BLaER1 treated with 17β-estradiol and CSF1 and Interleukin-3, amounts not matched to agents 10 nM and 100 nM (cell line): ENCODE measurements around the gene TTK.

Source experiments
- H3K27ac ChIP-seq, 11 experiments: shearing (Covaris generic); formaldehyde crosslinking; 2 replicates each; pipeline ENCODE4 v1.8.1; 2022
- H3K27me3 ChIP-seq, 11 experiments: shearing (Covaris generic); formaldehyde crosslinking; 2 replicates each; pipeline ENCODE4 v1.8.1; 2022
- H3K36me3 ChIP-seq, 11 experiments: shearing (Covaris generic); formaldehyde crosslinking; 2 replicates each; pipeline ENCODE4 v1.8.1; 2022
- H3K4me1 ChIP-seq, 10 experiments: shearing (Covaris generic); formaldehyde crosslinking; 2 replicates each; pipeline ENCODE4 v1.8.1; 2022
- H3K4me2 ChIP-seq, 11 experiments: shearing (Covaris generic); formaldehyde crosslinking; 2 replicates each; pipeline ENCODE4 v1.8.1; 2022
- H3K4me3 ChIP-seq, 10 experiments: shearing (Covaris generic); formaldehyde crosslinking; 2 replicates each; pipeline ENCODE4 v1.8.1; 2022
- H3K9ac ChIP-seq, 11 experiments: shearing (Covaris generic); formaldehyde crosslinking; 2 replicates each; pipeline ENCODE4 v1.8.1; 2022
- H3K9me3 ChIP-seq, 11 experiments: shearing (Covaris generic); formaldehyde crosslinking; replicated peaks in 1 of 11; 2 replicates each; pipeline ENCODE4 v1.8.1; 2022
- H4K20me1 ChIP-seq, 11 experiments: shearing (Covaris generic); formaldehyde crosslinking; 2 replicates each; pipeline ENCODE4 v1.8.1; 2022
- Cebpa-rat ChIP-seq, 11 experiments: shearing (Covaris generic); IDR thresholded peaks; 2 replicates each; pipeline ENCODE4 v1.8.1; 2022

Gene TTK

DNA sequence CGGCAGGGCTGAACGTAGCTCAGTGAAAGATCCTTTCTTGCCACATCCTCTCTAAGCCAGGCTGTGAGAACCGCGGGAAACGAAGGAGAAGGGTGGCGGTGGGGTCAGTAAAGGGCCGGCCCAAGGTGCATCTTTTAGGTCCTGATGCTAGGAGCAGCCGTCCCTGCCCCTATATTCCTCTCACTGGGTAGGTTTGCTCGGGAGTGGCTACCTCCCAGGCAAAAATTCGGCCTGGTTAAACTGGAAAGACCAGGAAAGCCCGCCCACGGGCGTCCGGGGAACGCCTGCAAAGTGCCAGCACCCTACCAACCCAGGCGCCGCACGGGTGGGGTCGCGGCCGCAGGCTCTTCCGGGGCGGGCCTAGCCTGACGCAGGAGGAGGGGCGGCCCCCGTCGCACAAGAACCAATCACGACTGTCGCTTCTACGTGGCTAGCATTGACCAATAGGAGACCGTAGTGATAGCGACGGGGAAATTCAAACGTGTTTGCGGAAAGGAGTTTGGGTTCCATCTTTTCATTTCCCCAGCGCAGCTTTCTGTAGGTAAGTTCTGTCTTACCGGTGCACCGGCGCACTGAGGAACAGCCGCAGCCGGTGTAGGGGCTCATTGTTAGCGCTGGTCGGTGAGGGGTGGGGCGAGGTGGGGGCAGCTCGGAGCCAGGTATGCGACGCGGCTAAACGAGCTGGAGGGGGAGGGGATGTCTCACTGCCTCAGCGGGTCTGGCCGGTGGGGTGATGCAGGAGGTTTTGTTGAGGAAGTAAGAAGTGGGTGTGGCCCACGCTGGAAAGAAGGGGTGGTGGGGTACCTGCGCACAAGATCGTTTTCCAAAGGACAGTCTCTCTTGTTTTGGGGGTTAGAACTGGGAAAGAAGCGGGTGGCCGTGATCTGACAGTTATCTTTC is at the start of gene TTK:
TSS of gene TTK (plus strand) at position 477 of the 900 bp plus-strand sequence. CDS start 1,195 bp downstream, outside the sequence.
- Histone ChIP-seq H3K27me3 (no peaks in the 10 kb centered on the region), H4K20me1 (no peaks in the 10 kb centered on the region), H3K36me3 (peaks cover 0 to 13% (median 0%) of the 10 kb centered on the region in 11 experiments; a peak in 6 of 22 replicates), H3K27ac (peak within 1 kb of the TSS; percentile 61 to 81 (median 73)), H3K4me1 (peaks cover 0 to 20% (median 14%) of the 10 kb centered on the region in 10 experiments; a peak in 15 of 20 replicates), H3K9ac (peak within 1 kb of the TSS; percentile 70 to 80 (median 74)), H3K9me3 (no peaks in the 10 kb centered on the region), H3K4me3 (peak within 1 kb of the TSS; percentile 59 to 76 (median 72)), H3K4me2 (peak within 1 kb of the TSS; percentile 67 to 85 (median 77))
- TF ChIP-seq Cebpa-rat (IDR thresholded peaks at IDR 0.05), result no peak

DNA sequence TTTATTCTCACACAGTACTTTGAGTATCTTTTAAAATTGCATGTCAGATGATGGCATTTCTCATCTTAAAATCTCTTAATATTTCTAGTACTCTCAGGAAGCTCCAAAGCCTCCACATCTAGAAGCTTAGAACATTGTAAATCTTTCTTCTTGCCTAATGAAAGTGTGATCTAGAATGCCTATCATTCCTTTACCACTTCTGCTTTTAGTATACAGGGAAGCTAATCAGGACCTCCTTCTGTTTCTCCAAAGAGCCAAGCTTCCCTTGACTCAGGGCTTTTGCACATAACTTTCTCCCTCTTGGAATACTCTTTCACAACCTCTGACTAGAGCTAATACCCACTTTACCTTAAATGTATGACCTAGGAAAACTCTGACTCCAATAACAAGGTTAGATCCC is 49.6 kb upstream of the TTK start:
- Histone ChIP-seq H3K27me3 (no peaks in the 10 kb centered on the region), H3K9me3 (no peaks in the 10 kb centered on the region), H3K36me3 (no peaks in the 10 kb centered on the region), H3K27ac (no peak overlapping the region), H3K4me1 (no peaks in the 10 kb centered on the region), H3K4me3 (no peak overlapping the region), H3K4me2 (no peak overlapping the region), H4K20me1 (no peaks in the 10 kb centered on the region), H3K9ac (no peak overlapping the region)
- TF ChIP-seq Cebpa-rat (IDR thresholded peaks at IDR 0.05), result no peak

DNA sequence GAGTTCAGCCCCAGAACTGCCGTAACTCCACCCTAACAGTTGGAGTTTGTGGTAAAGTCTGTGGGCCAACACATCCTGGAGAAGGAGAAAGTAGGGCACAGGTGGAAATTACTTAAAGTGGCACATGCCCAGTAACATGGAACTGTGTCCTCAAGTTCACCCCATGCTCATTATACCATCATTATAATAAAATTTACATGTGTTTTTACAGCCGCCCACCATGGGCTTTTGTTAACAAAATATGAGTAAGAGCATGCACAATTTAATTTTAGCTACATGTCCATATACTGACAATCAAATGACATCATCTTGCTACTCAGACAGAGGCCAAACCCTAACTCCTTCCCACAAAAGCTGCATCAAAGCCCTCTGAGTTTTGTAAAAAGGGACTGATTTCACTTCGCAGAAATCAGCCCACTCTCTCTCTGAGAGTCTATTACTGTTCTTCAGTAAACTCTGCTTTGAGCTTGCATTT is 39.8 kb upstream of the TTK start:
- no peak overlapping the region for H3K9ac ChIP-seq
- no peak overlapping the region for H3K4me3 ChIP-seq
- no peaks in the 10 kb centered on the region for H3K9me3 ChIP-seq

DNA sequence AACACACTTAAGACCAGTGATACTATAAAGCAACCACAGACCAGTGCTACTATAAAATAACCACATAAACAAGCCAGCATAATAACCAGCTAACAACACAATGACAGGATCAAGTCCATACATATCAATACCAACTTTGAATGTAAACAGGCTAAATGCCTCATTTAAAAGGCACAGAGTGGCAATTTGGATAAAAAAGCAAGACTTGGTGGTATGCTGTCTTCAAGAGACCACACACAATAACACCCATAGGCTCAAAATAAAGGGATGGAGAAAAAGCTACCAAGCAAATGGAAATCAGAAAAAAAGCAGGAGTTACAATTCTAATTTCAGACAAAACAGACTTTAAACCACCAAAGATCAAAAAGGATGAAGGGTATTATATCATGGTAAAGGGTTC is 37.3 kb upstream of the TTK start:
- no peak overlapping the region for H3K27ac ChIP-seq
- no peaks in the 10 kb centered on the region for H3K36me3 ChIP-seq
- no peak overlapping the region for H3K4me3 ChIP-seq
- peaks cover 0 to 10% (median 0%) of the 10 kb centered on the region in 10 experiments; a peak in 5 of 20 replicates for H3K4me1 ChIP-seq
- no peaks in the 10 kb centered on the region for H3K9me3 ChIP-seq
- no peaks in the 10 kb centered on the region for H4K20me1 ChIP-seq
- H3K9ac ChIP-seq, result no peak overlapping the region
- no peak overlapping the region for H3K4me2 ChIP-seq
- no peaks in the 10 kb centered on the region for H3K27me3 ChIP-seq
- TF ChIP-seq Cebpa-rat (IDR thresholded peaks at IDR 0.05), result no peak

More for the DNA sequence above, 39.8 kb upstream of the TTK start:
- no peak overlapping the region for H3K27ac ChIP-seq
- H3K4me2 ChIP-seq, result peak overlapping the region in 3 of 11 experiments; percentile 12 to 23 (median 21); a peak in 3 of 22 replicates
- no peak for TF ChIP-seq Cebpa-rat (IDR thresholded peaks at IDR 0.05)
- H3K36me3 ChIP-seq, result no peaks in the 10 kb centered on the region
- H3K27me3 ChIP-seq, result no peaks in the 10 kb centered on the region
- no peaks in the 10 kb centered on the region for H4K20me1 ChIP-seq
- peaks cover 0 to 10% (median 0%) of the 10 kb centered on the region in 10 experiments; a peak in 5 of 20 replicates for H3K4me1 ChIP-seq

DNA sequence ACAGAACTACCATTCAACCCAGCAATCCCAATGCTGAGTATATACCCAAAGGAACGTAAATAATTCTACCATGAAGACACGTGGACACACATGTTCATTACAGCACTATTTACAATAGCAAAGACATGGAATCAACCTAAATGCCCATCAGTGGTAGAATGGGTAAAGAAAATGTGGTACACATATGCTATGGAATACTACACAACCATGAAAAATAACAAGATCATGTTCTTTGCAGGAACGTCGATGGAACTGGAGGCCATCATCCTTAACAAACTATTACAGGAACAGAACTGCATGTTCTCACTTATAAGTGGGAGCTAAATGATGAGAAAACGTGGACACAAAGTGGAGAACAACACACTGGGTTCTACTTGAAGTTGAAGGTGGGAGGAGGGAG is 34.7 kb upstream of the TTK start:
- Histone ChIP-seq H3K4me1 (peaks cover 0 to 2% (median 0%) of the 10 kb centered on the region in 10 experiments; a peak in 2 of 20 replicates), H3K36me3 (no peaks in the 10 kb centered on the region), H3K9ac (no peak overlapping the region), H3K27me3 (no peaks in the 10 kb centered on the region), H3K9me3 (no peaks in the 10 kb centered on the region), H3K4me3 (no peak overlapping the region), H4K20me1 (no peaks in the 10 kb centered on the region), H3K27ac (no peak overlapping the region), H3K4me2 (no peak overlapping the region)
- TF ChIP-seq Cebpa-rat (IDR thresholded peaks at IDR 0.05), result no peak

DNA sequence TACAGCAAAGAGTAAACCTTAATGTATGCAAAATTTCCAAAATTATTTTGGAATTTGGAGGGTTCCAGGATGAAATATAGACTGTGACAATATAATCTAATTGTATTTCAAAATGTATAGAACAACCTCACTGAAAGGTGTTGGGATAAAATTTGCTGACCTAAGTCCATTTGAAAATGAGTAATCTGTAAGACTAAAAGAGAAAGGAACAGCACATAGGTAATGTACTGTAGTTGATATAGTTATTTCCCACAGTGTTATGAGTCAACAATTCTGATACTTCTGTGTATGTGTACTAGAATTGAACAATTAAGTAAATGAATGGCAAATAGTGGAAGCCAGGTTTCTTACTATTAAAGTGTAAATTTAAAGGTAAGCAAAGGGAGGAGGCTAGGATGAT is 33.3 kb upstream of the TTK start:
- Histone ChIP-seq H3K27ac (no peak overlapping the region), H3K4me3 (no peak overlapping the region), H3K9me3 (no peaks in the 10 kb centered on the region), H4K20me1 (no peaks in the 10 kb centered on the region), H3K27me3 (no peaks in the 10 kb centered on the region), H3K9ac (no peak overlapping the region), H3K4me2 (no peak overlapping the region), H3K36me3 (no peaks in the 10 kb centered on the region), H3K4me1 (no peaks in the 10 kb centered on the region)
- TF ChIP-seq Cebpa-rat (IDR thresholded peaks at IDR 0.05), result no peak

DNA sequence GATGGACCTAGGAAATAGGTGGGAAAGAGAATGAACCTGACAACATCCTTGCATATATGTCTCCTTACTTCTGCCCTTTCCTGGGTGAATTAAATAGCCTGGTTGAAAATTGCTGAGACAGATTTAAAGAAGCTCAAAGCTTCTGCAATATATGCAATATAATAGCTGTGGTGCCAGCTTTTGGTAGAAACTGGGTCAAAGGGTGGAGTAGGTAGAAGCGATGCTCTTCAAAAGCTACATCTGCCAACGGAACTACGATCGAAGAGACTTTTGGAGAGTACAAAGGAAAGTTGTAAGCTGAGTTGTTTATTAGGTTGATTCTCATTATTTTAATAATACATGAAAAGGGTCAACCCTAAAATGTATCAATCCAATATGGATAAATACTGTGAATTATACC is 22.8 kb upstream of the TTK start:
- Histone ChIP-seq H4K20me1 (no peaks in the 10 kb centered on the region), H3K27me3 (no peaks in the 10 kb centered on the region), H3K27ac (no peak overlapping the region), H3K4me2 (no peak overlapping the region), H3K4me1 (peaks cover 0 to 13% (median 8%) of the 10 kb centered on the region in 10 experiments; a peak in 7 of 20 replicates), H3K9ac (no peak overlapping the region), H3K4me3 (no peak overlapping the region), H3K36me3 (no peaks in the 10 kb centered on the region), H3K9me3 (no peaks in the 10 kb centered on the region)
- no peak for TF ChIP-seq Cebpa-rat (IDR thresholded peaks at IDR 0.05)

DNA sequence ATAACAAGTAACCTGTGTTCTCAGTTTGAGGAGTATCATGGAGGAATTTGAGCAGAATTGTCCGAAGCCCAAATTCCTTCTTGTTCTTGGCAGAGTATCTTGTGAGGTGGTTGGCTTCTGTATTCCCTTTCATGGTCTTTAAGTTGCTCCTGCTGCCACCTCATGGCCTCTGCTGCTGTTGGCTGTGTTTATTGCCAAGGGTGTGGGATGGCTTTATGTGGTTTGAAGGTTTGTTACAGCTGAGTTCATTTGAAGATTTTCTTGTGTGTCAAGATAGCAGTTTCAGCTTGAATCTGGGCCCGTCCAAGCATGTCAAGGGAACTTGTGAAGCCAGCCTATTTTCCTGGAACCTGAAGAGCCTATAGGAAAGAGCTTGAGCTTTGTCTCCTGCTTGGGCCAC is 20.2 kb upstream of the TTK start:
- peaks cover 0 to 13% (median 8%) of the 10 kb centered on the region in 10 experiments; a peak in 7 of 20 replicates for H3K4me1 ChIP-seq
- TF ChIP-seq Cebpa-rat (IDR thresholded peaks at IDR 0.05), result no peak
- no peaks in the 10 kb centered on the region for H4K20me1 ChIP-seq
- H3K9me3 ChIP-seq, result no peaks in the 10 kb centered on the region
- no peak overlapping the region for H3K9ac ChIP-seq
- peak overlapping the region in 2 of 11 experiments; percentile 12 to 26; a peak in 3 of 22 replicates for H3K4me2 ChIP-seq
- no peaks in the 10 kb centered on the region for H3K27me3 ChIP-seq
- no peak overlapping the region for H3K4me3 ChIP-seq
- no peak overlapping the region for H3K27ac ChIP-seq
- H3K36me3 ChIP-seq, result no peaks in the 10 kb centered on the region

DNA sequence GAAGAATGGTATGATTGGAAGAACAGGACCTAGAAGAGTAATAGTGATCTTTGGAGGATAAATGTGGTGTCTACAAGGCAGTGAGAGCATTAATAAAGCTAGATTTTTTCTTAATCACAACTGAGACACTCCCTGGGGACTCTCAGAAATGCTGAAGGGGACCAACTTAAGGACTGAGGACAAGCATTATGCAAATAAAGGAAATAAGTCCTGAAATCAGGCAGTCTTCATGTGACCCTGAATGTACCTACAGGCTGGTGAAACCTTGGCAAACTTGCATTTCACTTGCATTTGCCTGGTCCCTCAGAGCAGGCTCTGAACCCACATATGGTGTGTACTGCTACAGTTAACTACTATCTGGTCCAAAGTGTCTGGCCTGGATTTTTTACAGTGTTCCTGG is 19.3 kb upstream of the TTK start:
- Histone ChIP-seq H3K9me3 (no peaks in the 10 kb centered on the region), H3K4me1 (peaks cover 0 to 13% (median 8%) of the 10 kb centered on the region in 10 experiments; a peak in 7 of 20 replicates), H3K27ac (no peak overlapping the region), H3K27me3 (no peaks in the 10 kb centered on the region), H3K4me3 (no peak overlapping the region), H3K4me2 (peak overlapping the region in 4 of 11 experiments; percentile 7 to 26 (median 11); a peak in 4 of 22 replicates), H4K20me1 (no peaks in the 10 kb centered on the region), H3K36me3 (no peaks in the 10 kb centered on the region), H3K9ac (no peak overlapping the region)
- no peak for TF ChIP-seq Cebpa-rat (IDR thresholded peaks at IDR 0.05)
